Superior temporal gyrus (tissue), 1 donor: ENCODE results near the gene LUZP2.

ENCODE experiments used
- DNase-seq: peaks from one replicate; pipeline ENCODE4 v3.0.0-alpha.2; 2016; ENCODE audit errors: extremely low spot score

LUZP2 gene

DNA sequence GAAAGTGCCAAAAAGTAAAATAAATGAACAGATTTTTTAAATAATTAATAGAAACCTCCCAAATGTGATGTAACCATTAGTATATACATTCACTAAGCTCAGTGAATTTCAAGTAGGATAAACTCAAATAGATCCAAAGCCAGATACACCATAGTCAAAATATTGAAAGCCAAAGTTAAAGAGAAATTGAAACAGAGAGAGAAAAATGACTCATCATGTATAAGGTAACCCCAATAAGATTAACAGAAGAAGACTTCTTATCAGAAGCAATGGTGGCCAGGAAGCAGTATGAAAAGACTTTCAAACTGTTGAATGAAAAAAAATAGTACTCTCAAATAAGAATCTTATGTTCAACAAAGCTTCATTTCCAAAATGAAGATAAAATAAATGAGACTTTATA, 70.5 kb downstream of the LUZP2 start:
- DNase-seq, result no peak

DNA sequence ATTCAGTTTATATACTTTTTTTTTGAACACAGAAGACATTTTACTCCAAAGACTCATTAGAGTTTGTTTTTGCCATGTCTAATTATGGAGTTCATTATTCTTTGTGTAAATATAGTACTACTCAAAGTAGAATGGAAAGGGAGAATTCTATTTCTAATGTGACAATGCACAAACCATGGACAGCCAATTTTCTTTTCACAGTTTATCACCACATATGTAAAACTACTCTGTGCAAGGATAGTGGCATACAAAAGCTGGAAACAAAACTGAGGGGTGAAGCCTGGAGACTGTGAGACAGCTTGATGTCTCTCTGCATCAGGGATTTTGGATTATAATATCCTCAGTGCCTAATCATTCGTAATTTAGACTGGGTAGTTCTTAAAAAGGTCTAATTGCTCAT, 75.5 kb downstream of the LUZP2 start:
- DNase-seq, result no peak

DNA sequence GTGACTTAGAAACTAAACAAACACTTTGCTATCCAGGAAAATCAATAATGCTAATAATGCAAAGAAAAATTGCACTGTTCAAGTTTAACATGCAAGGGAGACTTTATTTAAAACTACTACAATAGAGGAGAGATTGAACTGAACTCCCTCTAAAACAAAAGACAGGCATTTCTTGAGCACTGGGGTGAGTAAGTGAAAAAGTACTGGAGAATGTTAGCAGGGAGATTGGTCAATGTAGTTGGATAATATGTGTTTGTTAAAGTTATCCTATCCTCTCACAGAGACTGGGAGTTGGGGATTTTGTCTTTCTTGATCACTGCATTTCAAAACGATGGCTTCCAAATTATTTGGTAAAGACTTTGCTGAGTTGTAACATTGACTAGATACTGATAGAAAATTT, 77.6 kb downstream of the LUZP2 start:
- DNase-seq, result no peak

DNA sequence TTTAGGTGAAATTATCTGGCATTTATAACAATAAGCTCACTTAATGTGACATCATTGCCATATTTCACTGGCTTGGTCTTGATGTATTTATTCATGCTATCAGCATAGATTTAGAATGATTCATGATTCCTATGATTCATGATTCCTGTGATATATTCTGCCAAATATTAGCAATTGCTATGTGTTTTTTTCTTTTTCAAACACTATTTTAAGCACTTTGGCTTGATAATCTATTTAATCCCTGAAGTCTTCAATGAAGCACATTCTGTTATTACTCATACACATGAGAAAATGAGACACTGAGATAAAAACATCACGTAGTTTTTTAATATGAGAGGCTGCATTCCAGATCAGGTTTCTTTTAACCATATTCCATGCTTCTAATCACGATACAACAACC, 78.5 kb downstream of the LUZP2 start:
- DNase-seq, result no peak

GRCh38 chr11:24585192-24585591, 88.3 kb downstream of the LUZP2 start:
- no peak for DNase-seq

DNA sequence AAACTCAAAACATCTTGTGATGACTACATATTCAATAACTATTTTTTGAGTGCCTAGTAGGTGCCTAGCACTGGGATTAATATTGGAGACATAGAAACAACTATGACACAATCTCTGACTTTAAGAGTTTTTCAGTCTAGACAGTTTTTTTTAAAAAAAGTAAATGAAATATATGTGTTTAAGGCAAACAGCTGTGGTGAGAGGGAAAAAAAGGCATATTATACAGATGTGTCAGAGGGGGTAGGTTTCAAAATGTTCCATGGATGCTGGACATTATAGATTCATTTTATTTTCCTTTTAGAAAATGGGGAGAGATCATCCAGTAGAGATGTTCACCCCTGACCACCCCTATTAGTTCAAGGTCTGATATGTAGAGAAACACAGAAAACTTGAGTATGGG, 90.8 kb downstream of the LUZP2 start:
- no peak for DNase-seq

DNA sequence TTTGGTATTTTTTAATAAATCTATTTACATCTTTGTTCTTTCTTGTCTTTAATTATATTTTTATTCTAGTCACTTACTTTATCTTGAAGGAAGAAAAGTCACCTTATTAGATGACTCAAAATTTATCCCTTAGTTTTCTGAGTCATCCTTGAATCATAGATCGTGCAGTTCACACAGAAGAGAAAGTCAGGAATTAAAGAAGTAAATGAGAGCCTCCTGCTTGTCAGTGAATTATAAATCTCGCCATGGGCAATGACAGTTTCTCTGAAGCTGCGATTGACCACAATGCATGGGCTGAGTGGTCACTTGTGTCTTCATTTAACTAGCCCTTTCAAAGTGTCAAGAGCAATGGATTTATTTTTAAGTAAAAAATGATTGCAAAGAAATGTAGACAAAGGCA, 91.2 kb downstream of the LUZP2 start:
- no peak for DNase-seq

GRCh38 chr11:24589064-24589463, 92.2 kb downstream of the LUZP2 start:
- no peak for DNase-seq

- DNase-seq, result no peak
Observed at GRCh38 chr11:24591283-24591682, 94.4 kb downstream of the LUZP2 start.

- DNase-seq, result no peak
Observed at GRCh38 chr11:24592360-24592759, 95.5 kb downstream of the LUZP2 start.

DNA sequence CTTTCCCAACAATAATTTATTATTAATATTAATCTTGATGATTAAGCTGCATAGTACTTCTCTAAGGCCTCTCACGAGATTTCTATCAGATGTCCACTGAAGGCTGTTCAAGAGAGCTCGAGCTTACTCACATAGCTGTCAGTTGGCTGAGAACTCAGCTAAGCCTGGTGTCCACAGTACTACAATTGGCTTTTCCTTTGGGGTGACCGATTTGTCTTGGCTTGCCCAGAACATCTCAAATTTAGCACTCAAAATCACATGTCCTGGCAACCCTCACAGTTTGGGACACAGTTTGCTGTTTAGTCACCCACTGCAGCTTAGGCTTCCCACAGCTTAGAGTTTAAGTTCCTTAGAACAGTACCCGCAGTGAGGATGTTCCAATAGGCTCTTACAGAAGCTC, 96.5 kb downstream of the LUZP2 start:
- DNase-seq, result no peak

DNA sequence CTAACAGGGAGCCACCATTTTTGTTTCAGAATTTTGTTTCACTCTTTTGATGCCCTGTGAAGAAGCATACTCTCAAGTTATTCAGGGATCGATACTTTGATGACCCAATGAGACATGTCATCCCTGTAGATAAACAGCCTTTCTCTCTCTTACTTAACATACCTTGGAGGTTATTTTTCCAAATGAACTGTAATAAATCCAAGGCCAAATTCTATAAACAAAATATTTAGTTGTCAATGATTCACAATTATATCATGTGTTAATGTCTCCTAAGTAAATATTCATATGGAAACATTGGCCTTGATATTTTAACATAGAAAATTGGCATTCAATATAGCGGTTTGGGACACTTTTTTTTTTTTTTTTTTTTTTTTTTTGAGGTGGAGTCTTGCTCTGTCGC, 97.5 kb downstream of the LUZP2 start:
- no peak for DNase-seq

- DNase-seq, result no peak
Observed at GRCh38 chr11:24598641-24599040, 101.8 kb downstream of the LUZP2 start.

DNA sequence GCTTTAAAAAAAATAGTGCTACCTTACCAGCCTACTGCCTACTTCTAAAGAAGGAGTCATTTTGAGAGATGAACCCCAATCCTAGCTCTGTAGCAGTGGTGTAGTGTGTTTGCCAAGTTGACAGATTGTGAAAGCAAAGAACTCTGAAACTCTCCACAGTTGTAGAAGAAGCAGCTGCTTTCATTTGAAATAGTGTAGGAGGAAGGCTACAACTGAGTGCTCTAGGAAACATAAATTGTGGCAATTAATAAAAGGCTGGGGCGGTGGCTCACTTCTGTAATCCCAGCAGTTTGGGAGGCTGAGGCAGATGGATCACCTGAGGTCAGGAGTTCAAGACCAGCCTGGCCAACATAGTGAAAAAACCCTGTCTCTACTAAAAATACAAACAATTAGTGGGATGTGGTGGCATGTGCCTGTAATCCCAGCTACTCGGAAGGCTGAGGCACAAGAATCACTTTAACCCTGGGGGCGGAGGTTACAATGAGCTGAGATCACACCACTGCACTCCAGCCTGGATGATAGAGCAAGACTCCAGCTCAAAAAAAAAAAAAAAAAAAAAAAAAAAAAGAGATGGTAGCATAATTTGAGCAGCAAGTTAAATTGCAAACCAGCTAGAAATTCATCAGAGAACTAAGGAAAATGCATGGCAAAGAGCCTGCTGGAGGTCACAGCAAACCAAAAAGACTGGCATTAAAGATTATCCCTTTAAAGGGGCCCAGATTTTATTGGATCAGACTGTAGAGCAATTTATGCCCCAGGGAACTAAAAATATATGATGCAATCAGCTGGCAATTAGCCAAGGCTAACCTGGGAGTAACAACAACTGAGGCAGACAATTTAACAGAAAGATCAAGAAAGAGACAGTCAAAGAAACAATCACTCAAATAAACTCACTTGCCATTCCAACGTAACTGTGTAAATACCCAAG, 112.6 kb downstream of the LUZP2 start:
- DNase-seq, result no peak

DNA sequence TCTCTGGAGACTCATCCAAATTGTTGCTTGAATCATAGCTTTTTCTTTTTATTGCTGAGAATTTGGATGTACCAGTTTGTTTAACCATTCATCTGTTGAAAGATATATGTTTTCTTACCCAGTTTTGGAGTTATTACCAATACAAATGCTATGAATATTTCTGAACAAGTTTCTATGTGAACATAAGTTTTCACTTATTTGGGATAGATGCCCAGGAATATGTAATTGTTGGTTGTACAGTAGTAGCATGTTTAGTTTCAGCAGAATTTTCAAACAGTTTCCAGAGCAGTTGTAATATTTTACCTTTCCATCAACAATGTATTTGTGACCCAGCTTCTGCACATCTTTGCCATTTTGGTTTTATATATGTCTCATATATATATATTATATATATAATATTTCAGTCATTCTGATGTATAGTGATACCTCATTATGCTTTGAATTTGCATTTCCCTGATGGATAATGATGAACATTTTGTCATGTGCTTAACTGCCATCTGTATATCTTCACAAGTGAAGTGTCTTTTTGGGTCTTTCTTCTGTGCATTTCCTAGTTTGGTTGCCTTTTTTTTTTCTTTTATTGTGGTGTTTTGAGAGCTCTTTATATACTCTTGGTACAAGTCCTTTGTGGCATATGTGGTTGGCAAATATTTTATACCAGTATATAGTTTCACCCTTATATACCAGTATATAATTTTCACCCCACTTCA, 118.8 kb downstream of the LUZP2 start:
- DNase-seq, result no peak

DNA sequence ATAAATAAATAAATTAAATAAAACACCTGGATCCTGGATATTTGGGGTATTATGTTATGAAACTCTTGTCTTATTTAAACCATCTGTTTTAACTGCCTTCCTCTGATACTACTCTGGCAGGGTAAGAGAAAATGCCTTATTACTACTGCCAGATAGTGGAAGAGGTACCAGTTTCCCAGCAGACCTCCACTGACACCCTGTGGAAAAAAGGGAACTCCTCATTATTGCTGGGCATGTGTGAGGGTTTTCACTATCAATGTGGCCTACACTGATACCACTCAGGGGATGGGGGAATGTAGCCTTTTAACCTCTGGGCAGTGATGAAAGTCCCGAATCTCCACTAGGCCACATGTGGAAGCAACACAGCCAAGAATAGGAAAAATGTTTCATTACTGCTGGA, 121.0 kb downstream of the LUZP2 start:
- DNase-seq, result no peak

DNA sequence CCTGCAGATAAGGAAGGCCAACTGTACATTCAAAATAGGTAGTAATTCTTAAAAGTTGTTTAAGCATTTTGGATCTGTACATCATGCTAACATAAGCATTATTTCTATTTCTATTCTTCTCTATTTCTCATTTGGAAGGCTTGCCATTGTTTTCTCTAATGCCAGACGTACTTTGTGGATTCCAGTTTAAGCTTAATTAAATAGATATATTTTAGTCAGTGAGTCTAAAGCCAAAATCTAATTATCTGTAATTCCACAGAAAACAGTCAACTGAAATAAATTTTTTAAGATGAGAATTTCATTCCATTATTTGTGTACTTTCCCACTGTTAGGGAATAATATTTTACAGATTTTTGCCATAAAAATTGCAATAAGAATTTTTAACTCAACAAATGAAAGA, 123.0 kb downstream of the LUZP2 start:
- no peak for DNase-seq

DNA sequence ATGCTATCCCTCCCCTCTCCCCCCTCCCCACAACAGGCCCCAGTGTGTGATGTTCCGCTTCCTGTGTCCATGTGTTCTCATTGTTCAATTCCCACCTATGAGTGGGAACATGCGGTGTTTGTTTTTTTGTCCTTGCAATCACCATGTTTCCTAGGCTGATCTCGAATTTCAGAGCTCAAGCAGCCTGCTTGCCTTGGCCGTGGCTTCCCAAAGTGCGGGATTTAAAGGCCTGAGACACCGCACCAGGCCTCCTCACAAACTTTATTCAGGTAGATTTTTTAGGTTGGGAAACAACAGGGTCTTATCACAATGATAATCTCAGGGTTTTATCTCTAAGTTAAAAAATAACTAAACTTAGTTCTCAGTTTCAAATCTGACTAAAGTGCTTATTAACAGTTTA, 125.4 kb downstream of the LUZP2 start:
- no peak for DNase-seq

GRCh38 chr11:24623121-24623520, 126.3 kb downstream of the LUZP2 start:
- no peak for DNase-seq

GRCh38 chr11:24624432-24624831, 127.6 kb downstream of the LUZP2 start:
- DNase-seq, result no peak

DNA sequence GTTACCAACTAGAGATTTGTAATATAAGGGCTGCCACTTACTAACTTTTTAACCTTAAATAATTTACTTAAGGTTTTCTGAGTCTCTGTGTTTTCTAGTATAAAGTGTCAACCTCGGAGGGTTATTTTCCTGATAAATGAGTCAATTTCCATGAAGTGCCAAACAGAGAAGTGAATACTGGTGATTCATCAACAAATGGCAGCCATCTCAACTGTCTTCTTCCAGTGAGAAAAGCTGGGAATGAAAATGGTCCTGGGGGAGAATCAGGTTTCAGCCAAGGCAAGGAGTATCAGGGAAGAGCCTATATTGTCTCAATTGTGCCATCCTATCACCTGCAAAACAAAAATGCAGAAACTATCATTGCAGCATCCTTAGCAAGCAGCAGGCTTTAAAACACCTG, 129.1 kb downstream of the LUZP2 start:
- DNase-seq, result no peak

DNA sequence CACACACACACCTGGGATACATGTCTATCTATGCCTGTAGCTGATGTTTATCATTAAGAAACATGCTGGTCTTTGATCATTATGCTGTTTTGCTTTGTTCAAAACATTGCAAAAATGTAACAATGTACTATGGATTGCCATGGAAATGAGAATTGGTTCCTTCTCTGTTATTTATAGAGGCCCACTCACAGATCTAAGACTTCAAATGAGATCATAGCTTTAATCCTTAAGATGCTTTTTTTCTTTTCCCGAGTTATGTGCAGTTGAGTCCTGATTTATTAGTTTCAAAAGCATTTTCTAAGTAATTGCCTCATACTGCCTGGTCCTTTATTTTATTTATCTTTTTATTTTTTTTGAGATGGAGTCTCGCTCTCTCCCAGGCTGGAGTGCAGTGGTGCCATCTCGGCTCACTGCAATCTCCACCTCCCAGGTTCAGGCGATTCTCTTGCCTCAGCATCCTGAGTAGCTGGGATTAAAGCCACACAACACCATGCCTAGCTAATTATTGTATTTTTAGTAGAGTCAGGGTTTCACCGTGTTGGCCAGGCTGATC, 131.4 kb downstream of the LUZP2 start:
- DNase-seq, result no peak

DNA sequence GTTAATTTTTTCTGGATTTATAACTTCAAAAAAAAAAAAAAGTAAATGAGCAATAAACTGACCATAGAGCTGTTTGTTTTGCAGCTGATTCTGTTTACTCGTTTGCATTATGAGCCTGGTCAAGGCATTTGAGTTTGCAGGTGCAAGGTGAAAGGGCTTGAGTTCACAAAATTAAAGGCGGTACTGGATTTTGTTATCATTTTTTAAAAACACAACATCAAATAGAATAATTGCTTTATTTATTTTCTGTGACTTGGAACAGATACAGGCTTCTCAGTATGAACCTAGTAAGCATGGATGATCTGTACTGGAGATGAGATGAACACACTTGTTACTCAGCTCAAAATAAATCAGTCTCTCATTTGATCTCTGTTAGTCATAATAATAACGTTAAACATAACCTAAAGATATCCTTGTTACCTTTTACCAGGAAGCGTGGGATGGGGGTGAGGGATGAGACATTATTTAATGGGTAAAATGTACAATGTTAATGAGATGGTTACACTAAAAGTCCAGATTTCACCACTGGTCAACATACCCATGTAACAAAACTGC, 137.8 kb downstream of the LUZP2 start:
- DNase-seq, result no peak
